HG03558 (cell line): ENCODE measurements around the gene TTC16.

Experiments used
- ATAC-seq: cut with Tn5 transposase; IDR thresholded peaks from one replicate; pipeline ENCODE4 v1.9.1; 2021; ENCODE audit warnings: moderate number of reproducible peaks; ENCODE audit not compliant: unreplicated experiment; ENCODE audit errors: extremely low read depth

The TTC16 gene

DNA sequence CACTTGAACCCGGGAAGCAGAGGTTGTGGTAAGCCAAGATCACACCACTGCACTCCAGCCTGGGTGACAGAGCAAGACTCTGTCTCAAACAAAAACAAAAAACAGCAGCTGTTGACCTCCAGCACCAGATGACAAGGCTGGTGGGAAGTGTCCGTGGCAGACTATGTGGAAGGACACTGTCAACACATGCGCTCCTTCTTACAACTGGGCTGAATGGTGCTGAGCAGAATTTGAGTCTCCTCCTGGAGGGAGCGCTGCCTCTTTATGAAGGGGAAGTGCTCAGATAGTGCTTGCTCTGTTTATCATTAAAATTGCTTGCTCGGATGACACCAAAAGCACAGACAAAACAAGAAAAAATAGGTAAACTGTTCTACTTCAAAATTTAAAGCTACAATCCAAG, 18.3 kb upstream of the TTC16 start:
- no peak for ATAC-seq

DNA sequence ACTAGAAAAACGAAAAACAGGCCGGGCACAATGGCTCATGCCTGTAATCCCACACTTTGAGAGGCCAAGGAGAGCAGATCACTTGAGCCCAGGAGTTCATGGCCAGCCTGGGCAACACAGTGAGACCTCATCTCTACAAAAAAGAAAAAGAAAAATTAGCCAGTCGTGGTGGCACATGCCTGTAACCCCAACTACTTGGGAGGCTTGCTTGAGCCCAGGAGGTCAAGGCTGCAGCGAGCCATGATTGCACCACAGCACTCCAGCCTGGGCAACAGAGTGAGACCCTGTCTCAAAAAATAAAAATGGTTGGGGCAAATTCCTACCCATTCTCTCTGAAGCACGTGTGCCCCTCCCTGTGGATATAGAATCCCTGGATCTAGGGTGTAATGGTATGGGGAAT, 17.5 kb upstream of the TTC16 start:
- ATAC-seq: no peak

GRCh38 chr9:127698985-127699670, 16.8 kb upstream of the TTC16 start:
- ATAC-seq: no peak

DNA sequence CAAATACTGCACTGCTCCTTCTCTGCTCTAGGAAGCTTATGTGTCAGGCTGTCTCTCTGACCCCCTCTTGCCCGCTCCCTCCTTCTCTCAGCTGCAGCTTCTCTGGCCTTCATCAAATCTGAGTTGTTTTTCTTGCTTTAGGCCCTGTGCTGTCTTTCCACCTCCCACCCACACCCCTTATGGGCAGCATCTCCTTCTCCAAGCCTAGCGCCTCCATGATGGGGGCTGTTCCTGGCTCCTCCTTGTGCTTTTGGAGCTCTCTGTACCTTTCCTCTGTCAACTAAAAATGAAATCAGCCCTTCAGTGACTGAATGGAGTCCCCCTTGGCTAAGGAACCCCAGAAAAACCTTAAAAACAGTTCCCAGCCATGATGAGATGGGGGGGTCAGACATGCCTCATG, 15.7 kb upstream of the TTC16 start:
- ATAC-seq: no peak

GRCh38 chr9:127700594-127701255, 15.2 kb upstream of the TTC16 start:
- no peak for ATAC-seq

- ATAC-seq: no peak
Measured at GRCh38 chr9:127703289-127703946, 12.5 kb upstream of the TTC16 start.

- ATAC-seq: no peak
Measured at GRCh38 chr9:127705577-127706379, 10.1 kb upstream of the TTC16 start.

DNA sequence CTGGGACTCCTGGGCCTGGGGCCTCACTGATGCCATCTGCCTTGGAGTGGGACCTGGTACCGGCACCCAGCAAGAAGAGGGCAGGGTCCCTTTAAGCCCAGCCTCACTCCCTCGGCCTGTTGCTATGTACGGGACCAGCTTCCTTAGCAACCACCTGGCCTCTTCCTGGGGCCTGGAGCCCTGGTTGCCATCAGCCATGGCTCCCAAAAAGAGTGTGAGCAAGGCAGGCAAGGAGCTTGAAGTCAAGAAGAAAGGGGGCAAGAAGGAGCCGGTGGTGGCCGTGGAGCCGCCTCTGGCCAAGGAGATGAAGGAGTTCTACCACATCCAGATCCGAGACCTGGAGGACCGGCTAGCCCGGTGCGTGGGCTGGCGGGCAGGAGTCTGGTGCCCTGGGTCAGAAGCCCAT, 9.0 kb upstream of the TTC16 start, which contains the start of gene CFAP157:
Gene CFAP157, plus strand, starts transcription at position 153 of the 406 bp plus-strand sequence. Its CDS starts 44 bp downstream, at position 197.
- no peak for ATAC-seq

DNA sequence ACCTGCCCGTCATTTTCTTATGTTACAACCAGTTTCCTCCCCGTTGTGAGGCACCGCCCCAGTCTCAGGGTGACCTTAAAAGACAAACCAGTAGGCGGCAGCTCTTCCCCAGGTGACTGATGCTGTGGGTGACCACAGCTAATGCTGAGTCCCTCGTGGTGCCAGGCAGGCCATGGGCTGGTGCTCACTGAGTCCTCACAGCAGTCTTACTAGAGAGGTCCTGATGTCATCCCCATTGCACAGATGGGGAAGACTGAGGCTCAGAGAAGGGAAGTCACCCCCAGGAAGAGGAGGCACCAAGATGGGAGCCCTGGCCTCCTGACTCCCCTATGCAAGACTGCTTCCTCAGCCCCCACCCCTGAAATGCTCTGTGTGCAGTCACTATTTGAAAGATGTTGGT, 8.1 kb upstream of the TTC16 start:
- no peak for ATAC-seq

DNA sequence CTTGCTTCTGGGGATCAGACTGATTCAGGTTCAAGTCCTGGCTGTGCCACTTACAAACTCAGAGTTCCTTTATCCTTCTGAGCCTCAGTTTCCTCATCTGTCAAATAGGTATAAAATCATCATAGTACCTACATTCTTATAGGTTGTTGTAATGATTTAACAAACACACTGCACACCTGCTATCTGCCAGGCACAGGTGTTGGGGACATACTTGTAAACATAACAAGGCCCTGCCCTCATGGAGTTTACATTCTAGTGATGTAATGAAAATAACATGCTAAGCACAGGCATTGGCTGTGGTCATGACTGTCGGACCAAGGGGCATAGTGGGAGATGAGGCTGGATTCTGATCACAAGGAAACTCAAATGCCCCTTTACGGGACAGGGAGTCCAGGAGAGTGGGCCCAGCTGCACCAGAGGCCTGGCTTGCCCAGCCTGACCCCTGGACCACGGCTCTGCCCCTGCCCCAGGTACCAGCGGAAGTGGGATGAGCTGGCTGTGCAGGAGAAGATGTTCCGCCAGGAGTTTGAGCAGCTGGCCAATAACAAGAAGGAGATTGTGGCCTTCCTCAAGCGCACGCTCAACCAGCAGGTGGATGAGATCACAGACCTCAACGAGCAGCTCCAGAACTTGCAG, 6.8 kb upstream of the TTC16 start:
- no peak for ATAC-seq

- no peak for ATAC-seq
Measured at GRCh38 chr9:127710204-127710783, 5.6 kb upstream of the TTC16 start.

DNA sequence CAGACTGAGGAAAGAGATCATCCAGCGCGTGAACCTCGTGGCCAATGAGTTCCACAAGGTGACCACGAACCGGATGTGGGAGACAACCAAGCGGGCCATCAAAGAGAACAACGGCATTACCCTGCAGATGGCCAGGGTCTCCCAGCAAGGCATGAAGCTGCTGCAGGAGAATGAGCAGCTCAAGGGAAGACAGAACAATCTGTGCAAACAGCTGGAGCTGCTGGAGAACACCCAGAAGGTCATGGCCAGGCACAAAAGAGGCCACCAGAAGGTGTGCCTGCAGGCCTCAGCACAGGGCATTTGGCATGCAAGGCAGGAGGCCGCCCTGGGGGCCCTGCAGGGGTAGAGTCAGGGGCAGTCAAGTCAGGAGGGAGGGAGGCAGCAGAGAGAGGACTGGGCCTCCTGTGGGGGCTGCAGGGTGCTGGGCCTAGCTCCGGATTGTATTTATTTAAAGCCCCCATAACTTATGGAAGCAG, 4.6 kb upstream of the TTC16 start:
- ATAC-seq: no peak

DNA sequence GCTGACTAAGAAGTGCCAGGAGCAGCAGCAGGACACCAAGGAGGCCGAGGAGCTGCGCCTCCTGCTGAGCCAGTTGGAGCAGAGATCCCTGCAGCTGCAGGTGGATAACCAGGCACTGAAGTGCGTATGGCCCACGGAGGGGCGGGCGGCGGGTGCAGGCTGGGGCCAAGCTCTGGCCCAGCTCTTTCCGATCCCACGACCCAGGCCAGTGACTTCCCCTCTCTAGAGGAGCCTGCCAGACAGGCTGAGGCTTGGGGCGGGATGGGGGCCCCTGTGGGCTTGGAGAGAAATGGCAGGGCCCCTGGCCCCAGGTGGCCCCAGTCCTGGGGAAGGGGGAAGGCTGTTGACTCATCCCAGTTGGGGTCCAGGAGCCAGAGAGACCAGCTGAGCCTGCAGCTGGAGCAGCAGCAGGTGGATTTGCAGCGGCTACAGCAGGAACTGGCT, 4.0 kb upstream of the TTC16 start:
- ATAC-seq: no peak

- no peak for ATAC-seq
Measured at GRCh38 chr9:127712371-127712770, 3.5 kb upstream of the TTC16 start.

DNA sequence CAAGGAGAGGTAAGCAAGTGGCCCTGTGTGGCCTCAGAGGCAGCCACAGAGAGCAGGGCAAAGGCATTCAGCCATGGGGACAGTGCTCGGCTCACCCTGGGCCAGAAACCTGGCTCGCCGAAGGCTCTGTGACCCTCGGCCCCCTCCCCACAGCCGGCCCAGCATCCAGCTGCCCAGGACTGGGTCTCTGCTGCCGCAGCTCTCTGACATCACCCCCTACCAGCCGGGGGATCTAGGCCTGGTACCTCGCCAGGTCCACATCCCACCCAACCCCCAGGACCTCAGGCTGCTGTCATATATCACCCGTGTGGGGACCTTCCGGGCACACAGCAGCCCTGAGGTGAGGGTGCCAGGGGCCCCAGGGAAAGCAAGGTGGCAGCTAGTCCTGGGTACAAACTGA, 3.0 kb upstream of the TTC16 start:
- ATAC-seq: no peak

- ATAC-seq: no peak
Measured at GRCh38 chr9:127714020-127714750, 1.7 kb upstream of the TTC16 start.

DNA sequence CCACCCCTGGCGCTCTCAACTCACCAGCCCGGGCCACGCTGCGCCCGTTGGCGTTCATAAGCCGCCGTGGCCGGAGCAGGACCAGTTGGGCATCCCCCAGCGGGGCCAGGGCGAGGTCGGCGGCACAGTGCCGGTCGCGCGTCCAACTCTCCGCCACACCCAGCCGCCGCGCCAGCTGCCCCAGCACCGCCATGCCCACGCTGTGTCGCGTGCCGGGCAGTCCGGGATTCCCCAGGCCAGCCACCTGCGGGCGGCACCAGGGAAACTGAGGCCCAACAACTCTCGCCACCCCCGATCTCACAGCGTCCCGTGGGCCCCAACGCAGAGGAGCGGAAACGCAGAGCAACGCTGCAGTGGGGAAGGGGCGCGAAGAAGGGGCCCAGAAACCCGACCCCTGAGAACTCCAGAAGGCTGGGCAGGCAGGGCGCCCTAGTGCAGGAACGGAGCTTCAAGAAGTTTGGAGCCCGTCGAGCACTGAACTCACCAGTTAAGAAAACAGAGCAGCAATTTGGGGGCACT, 869 bp upstream of the TTC16 start:
- no peak for ATAC-seq

DNA sequence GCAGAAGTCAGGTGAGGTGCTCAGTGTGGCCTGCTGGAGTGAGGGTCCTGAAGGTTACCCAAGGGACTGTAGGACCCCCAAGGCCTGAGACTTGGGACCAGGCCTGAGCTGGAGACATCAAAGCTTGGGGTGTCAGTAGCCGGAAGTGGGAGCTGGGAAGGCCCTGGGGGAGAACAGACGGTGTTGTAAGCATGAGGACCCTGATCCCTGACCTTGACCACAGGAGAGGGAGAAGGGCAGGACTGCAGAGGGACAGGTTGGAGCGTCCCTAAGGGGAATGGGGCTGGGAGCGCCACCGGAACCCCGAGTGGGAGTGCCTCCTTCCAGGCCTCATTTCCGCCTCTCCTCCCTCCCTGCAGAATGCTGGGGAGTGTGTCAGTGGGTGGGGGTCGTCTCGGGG, 533 bp downstream of the TTC16 start:
- no peak for ATAC-seq

DNA sequence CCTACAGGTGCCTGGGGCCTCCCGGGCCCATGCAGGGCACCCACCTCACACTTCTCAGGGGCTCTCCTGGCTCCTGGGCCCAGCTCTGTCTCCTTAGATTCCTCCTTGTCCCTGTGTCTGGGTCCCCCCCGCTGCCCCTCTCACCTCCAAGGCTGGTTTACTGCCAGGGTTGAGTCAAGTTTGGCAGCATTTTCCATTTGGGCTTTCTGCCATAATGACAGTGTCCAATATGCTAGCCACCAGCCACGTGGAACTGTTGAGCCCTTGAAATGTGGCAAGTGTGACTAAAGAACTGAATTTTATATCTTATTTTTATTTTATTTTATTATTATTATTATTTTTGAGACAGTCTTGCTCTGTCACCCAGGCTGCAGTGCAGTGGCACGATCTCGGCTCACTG, 1.9 kb downstream of the TTC16 start:
- no peak for ATAC-seq
